Measurements from ENCODE around the gene RAPGEFL1.
"Not testable (repeated sequence)": the region's sequence is repeated elsewhere in the genome, so short reads cannot be mapped to it uniquely, and the experiment has no call there.

GRCh38 chr17:40231928-40232327, 54.7 kb downstream of the RAPGEFL1 start:
- not testable (repeated sequence) for TF ChIP-seq CTCF (conservative IDR thresholded peaks at IDR 0.05); EZH2 (IDR thresholded peaks at IDR 0.05; ENCODE audit: low read depth)
